HG03025 (cell line): Measurements from ENCODE around the gene GRM1.

Experiments
- ATAC-seq: cut with Tn5 transposase; IDR thresholded peaks from one replicate; pipeline ENCODE4 v1.9.1; 2021; ENCODE audit warnings: mild to moderate bottlenecking, moderate library complexity; ENCODE audit not compliant: unreplicated experiment, low FRiP score

The GRM1 gene

GRCh38 chr6:146095481-146095880 lies 66.6 kb downstream of the GRM1 start:
- no peak for ATAC-seq

- ATAC-seq, result no peak
These were observed 68.7 kb downstream of the GRM1 start for GRCh38 chr6:146097586-146097985.

DNA sequence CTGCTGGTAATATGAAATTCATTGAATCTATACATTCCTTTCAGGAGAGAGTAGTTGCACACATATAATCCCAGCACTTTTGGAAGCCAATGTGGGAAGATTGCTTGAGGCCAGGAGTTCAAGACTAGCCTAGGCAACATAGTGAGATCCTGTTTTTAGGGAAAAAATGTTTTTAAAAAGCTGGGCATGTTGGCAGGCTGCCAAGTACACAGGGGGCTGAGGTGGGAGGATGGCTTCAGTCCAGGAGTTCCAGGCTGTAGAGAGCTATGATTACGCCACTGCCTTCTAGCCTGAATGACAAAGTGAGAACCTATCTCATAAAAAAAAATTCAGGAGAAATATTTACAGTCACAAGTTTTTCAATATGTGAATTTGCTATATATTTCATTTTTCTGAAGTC lies 71.9 kb downstream of the GRM1 start:
- ATAC-seq, result no peak

DNA sequence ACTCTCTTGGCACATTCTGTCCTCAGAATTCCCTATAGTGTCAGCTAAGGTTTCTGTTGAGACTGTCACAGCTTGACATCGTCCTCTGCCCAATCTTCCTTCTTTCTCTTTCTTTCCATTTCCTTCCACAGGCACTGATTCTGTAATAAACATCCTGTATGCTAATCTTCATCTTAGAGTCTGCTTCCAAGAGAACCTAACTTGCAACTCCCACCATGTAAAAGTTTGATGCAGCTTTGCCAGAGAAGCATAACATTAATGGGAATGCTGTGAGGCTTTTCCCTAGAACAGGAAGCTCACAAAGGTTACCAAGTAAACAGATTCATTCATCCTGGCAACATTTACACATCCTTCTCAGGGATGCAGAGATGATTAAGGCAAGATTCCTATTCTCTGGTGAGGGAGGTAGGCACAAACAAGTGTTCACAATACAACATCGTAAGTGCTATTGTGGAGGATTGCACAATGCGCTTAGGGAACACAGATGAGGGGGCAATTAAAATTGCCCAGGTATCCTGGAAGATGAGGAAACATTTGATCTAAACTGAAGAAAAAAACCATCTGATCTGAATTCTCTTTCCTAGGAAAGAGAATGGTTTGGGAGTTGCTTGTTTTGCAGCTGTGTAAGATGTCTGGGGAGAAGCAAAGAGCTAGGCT lies 74.7 kb downstream of the GRM1 start:
- ATAC-seq, result no peak

DNA sequence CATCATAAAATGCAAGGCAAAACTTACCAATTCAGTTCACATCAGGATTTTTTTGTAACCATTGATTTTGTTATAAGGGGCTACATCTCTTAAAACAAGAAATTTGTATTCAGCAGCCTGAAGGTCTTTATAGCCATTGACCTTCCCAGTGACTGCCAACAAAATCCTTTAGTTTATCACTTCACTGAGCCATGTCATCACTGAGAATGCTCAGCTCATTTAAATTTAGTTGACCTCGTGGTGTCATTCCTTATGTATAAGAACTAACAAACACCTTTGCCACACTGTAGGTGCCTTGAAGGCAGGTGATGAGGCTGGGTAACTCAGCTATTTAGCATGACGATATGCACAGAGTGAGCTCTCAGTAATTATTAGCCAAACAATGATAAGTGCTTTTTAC lies 77.7 kb downstream of the GRM1 start:
- ATAC-seq, result no peak

GRCh38 chr6:146110990-146111389 lies 82.1 kb downstream of the GRM1 start:
- no peak for ATAC-seq

DNA sequence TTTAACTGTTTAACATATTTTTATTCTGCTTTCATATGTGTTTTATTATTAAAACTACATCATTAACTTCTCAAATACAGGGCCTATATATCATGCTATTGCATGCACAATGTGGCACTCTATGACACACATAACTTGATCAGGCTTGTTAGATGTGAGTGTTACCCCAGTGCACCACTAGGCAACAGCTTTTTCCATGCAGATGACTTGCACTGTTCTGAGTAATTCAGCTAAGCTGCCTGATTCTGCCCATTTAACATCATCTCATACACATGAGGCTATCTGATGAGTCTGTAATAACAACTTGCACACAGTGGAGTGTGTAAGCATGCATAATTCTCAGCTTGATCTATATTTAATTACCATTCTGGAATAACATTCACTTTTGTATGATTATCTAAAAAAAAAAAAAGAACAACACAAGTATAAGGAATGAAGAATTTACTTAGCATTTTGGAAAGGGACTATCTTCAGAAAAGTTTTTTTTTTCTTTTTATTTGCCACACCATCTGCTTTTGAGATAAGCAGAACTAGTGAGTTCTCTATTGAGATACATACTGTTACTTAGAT lies 83.1 kb downstream of the GRM1 start:
- ATAC-seq, result no peak

DNA sequence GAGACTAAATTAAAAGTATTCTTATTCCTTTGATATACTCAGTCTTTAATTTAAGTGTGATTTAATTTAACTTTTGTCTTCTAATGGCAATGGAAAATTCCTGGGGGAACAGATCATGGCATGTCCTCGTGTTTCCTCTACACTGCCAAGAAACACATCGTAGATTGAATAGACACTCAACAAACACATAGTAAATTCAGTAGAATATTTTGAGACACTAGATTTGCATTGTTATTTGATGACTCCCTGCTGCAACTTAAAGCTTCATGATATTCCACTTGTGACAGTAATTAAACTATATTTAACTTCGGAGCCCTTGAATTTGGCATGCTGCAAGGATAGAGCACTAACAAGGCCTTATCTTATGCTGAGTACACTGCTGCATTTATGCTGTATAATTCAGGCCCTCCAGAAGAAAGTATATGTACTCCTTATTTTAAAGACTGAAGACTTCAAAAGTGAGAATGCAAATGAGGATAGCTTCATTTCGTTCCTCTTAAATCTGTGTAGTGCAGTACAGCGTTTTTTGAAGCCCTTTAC lies 84.3 kb downstream of the GRM1 start:
- no peak for ATAC-seq

- ATAC-seq, result no peak
These were observed 94.8 kb downstream of the GRM1 start for GRCh38 chr6:146123616-146124015.

DNA sequence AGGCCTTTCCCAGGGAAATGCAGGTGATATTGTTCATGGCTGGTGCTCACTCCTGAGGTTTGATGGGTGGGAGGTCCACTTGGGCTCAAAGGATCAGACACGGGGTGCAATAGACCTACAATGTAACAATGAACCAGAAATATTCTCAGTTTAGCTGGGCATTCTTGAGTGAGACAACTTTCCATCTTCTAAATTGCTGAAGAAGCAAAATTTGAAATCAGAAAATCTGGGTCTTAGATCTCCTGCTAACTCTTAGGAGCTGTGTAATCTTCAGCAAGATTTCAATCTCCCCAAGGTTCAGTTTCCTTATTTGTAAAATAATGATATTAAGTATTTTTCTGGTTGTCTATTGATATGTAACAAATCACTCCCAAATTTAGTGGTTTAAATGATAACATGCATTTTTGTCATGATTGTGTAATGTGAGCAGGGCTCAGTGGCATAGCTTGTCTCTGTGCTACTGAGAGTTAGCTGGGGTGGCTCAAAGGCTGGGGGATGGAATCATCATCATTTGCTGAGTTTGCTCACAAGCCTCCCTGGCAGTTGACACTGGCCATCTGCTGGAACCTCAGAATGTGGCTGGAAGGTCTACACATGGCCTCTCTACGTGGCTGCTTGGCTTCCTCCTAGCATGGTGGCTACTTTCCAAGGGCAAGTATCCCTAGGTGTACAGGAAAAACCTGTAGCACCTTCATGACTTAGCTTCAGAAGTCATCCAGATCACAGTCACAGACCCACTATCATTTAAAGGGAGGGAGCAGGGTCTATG lies 98.8 kb downstream of the GRM1 start:
- ATAC-seq, result no peak

DNA sequence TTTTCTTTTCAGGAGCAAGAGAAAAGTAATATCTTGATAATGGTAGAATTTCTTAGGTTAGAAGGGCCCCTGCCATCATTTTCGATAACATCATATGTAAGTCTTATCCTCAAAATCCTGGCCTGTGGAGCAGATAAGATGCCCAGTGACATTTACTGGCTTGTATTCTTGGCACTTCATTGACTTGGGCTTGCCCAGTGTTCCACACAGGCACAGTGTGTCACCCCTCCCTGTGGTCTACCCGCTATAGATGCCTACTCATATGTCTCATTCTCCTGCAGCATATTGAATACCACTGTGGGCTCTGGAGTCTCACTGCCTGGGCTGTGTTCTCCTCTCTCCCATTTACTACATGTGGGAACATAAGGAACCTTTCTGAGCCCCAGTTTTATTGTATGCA lies 105.0 kb downstream of the GRM1 start:
- no peak for ATAC-seq

DNA sequence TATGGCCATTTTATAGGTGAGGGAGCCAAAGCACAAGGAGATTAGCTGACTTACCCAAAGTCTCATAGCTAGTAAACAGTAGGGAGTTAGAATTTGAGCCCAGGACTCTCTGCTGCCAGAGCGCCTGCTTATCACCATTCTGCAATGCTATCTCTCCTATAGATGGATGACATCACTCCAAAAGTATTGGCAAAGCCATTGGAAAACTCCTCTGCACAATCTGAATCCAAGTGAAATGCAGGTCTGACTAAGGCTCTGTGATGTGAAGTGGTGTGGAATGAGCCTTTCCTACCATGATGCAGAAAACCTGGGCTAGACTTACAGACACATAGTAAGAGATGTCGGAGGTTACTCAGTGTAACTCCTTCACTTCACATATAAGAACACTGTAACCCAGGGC lies 106.3 kb downstream of the GRM1 start:
- no peak for ATAC-seq

DNA sequence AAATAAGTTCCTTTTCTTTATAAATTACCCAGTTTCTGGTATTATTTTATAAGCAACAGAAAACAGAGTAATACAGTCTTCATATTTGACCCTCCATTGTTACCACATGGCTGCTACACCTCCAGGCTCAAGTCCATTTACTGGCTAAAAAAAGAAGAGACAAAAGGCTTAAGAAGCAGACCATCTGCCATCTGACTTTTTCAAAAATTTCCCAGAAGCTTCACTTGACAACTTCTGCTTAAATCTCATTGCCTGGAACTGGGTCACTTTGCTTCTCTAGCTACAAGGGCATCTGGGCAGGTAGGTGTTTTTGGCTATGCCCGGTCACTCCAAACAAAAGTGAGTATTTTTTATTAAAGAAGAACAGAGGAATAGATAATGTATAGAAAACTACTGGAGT lies 118.0 kb downstream of the GRM1 start:
- ATAC-seq, result no peak

- no peak for ATAC-seq
These were observed 120.9 kb downstream of the GRM1 start for GRCh38 chr6:146149770-146150169.

DNA sequence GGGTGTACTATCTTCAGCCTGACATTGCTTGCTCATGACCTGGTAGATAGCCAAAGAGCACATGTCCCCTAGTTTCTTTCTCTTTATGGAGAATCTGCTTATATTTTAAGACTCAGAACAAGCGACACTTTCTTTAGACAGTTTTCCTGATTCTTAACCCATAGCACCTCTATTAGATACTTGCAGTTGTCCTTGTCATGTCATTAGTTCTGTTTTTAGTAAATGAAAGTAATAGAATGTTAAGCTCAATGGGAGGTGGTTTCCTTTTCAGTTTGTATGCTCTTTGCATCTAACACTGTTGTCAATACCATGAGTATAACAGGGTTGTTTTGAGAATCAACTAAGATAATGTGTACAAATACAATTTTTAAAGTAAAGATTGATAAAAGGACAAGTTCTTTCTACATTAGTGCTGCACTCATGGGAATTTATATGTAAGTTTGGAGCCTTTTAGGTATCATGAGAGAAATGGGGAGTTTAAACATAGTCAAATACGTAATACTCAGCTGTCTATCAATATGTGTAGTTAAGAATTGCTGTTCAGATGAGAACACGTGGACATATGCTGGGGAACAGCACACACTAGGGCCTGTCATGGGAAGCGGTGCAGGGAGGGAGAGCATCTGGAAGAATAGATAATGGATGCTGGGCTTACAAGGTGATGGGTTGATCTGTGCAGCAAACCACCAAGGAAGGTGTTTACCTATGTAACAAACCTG lies 124.3 kb downstream of the GRM1 start:
- peak; percentile 98 for ATAC-seq

- ATAC-seq, result no peak
These were observed 125.3 kb downstream of the GRM1 start for GRCh38 chr6:146154197-146154596.

DNA sequence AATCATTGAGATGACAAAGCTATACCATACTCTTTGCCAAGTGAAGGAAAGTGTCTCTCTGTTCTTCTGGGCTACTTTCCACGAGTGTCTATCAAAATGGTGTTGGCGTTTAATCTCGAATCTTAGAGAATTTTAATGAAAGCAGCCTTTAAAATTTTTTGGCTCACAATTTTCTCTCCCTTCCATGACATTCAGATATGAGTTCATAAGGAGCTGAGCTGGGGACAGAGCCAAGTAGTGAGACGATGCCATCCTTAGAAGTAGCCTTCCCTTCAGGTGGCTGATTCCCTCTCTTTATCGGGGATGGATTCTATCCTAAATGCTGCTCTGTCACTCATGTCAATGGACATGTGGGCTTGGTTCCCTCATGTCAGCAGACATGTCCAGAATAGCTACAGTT lies 132.8 kb downstream of the GRM1 start:
- no peak for ATAC-seq

DNA sequence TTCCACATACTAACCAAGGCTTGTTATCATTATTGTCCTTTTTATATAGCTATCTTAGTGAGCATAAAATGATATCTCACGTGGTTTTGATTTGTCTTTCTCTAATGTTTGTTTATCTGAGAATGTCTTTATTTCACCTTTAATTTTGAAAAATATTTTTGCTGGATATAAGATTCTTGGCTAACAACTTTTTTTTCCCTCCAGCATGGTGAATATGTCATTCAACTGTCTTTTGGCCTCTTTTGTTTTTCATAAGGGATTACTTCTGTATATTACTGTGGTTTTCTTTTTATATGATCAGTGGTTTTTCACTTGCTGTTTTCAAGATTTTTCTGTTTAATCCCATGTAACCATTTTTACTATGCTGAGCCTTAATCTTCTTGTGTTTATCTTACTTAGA lies 141.0 kb downstream of the GRM1 start:
- no peak for ATAC-seq

- ATAC-seq, result no peak
These were observed 148.9 kb downstream of the GRM1 start for GRCh38 chr6:146177785-146178184.

GRCh38 chr6:146183831-146184230 lies 155.0 kb downstream of the GRM1 start:
- ATAC-seq, result no peak

GRCh38 chr6:146184701-146185100 lies 155.8 kb downstream of the GRM1 start:
- ATAC-seq, result no peak
